Measurements from ENCODE around the gene OR8A1. TPM values are rescaled to one million over a fixed set of nuclear protein-coding genes. Genes with fewer than 3 reads are reported as not detected.

OR8A1 gene
- total RNA-seq, 1 experiment from 2014 or later, result not detected

DNA sequence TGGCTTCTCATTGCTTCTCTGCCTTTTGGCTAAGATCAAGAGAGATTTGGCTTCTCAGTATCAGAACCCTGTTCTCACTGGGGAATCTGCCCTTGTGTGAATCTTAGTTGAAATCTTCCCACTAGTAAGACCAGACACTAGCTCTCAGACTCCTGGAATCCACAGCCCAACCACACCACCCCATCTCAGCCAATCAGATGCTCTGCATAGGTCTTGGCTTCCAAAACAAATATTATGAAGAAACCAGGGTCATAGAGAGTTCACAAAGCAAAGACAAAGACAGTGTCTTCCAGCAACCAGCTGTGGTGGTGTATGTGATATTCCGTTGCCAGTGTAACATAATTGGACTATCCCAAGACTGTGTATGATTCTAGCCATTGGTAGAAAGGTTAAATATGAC lies 31.8 kb upstream of the OR8A1 start:
- BruUV-seq (replicated peaks), result no TSS peak
- Mint-ChIP-seq H3K9me3 (ENCODE audit: unreplicated experiment) (no peaks in the 10 kb centered on the region), H3K4me1 (ENCODE audit: low read depth, unreplicated experiment) (no peaks in the 10 kb centered on the region), H3K27ac (ENCODE audit: unreplicated experiment) (no peak overlapping the region), H3K4me3 (ENCODE audit: unreplicated experiment) (no peak overlapping the region), H3K36me3 (ENCODE audit: insufficient read depth, unreplicated experiment) (no peaks in the 10 kb centered on the region), H3K27me3 (ENCODE audit: insufficient read depth, unreplicated experiment) (peaks cover 26% of the 10 kb centered on the region)
- Histone ChIP-seq H3K36me3 (ENCODE audit: control insufficient read depth, insufficient read depth, low read length) (no peaks in the 10 kb centered on the region), H3K4me3 (ENCODE audit: low read depth, low read length) (no peak overlapping the region), H3K4me1 (no peaks in the 10 kb centered on the region), H3K27me3 (replicated peaks; ENCODE audit: control insufficient read depth, insufficient read depth, low read length) (no peaks in the 10 kb centered on the region), H3K9me3 (no peaks in the 10 kb centered on the region)
- ChIA-PET POLR2A (no interaction called here), CTCF (no interaction called here)
- no peak for DNase-seq
- TF ChIP-seq, protein P1, sequence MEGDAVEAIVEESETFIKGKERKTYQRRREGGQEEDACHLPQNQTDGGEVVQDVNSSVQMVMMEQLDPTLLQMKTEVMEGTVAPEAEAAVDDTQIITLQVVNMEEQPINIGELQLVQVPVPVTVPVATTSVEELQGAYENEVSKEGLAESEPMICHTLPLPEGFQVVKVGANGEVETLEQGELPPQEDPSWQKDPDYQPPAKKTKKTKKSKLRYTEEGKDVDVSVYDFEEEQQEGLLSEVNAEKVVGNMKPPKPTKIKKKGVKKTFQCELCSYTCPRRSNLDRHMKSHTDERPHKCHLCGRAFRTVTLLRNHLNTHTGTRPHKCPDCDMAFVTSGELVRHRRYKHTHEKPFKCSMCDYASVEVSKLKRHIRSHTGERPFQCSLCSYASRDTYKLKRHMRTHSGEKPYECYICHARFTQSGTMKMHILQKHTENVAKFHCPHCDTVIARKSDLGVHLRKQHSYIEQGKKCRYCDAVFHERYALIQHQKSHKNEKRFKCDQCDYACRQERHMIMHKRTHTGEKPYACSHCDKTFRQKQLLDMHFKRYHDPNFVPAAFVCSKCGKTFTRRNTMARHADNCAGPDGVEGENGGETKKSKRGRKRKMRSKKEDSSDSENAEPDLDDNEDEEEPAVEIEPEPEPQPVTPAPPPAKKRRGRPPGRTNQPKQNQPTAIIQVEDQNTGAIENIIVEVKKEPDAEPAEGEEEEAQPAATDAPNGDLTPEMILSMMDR (IDR thresholded peaks at IDR 0.05; ENCODE audit: insufficient read depth in 1 of 2, low read depth in 1 of 2, low read length in 1 of 2, severe bottlenecking in 1 of 2, unreplicated experiment in 1 of 2), result no peak
- intact Hi-C loops (cut with micrococcal nuclease; ENCODE audit: unreplicated experiment), result loop anchor here (2.0 kb wide), 1 partner anchor 49 kb away; no protein-coding TSS in a partner anchor

DNA sequence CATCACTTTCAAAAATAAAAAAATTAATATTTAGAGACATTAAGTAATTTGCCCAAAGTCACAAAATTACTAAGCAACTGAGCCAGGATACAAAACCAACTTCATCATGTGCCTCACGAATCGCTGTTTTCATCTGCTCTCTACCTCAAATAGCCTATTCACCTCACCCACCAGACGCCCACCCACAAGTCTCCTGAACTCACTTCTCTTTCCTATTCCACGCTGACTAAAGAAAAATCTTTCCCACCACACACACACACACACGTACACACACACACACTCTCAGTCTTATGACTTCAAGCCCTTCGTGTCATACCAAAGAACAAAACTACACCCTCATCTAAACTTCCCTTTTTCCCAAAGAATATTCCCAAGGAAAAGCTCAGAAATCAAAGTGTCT lies 28.6 kb upstream of the OR8A1 start:
- no peaks in the 10 kb centered on the region for H3K4me1 ChIP-seq
- H3K27me3 ChIP-seq (replicated peaks; ENCODE audit: control insufficient read depth, insufficient read depth, low read length), result no peaks in the 10 kb centered on the region
- POLR2A ChIA-PET, result no interaction called here
- CTCF ChIA-PET, result no interaction called here
- H3K27ac Mint-ChIP-seq (ENCODE audit: unreplicated experiment), result no peak overlapping the region
- no peaks in the 10 kb centered on the region for H3K4me1 Mint-ChIP-seq (ENCODE audit: low read depth, unreplicated experiment)
- H3K27me3 Mint-ChIP-seq (ENCODE audit: insufficient read depth, unreplicated experiment), result peaks cover 32% of the 10 kb centered on the region
- H3K4me3 ChIP-seq (ENCODE audit: low read depth, low read length), result no peak overlapping the region
- no TSS peak for BruUV-seq (replicated peaks)
- no peak overlapping the region for H3K4me3 Mint-ChIP-seq (ENCODE audit: unreplicated experiment)
- DNase-seq, result no peak
- no peaks in the 10 kb centered on the region for H3K36me3 Mint-ChIP-seq (ENCODE audit: insufficient read depth, unreplicated experiment)
- no peaks in the 10 kb centered on the region for H3K9me3 ChIP-seq
- TF ChIP-seq, protein P1 (IDR thresholded peaks at IDR 0.05; ENCODE audit: insufficient read depth in 1 of 2, low read depth in 1 of 2, low read length in 1 of 2, severe bottlenecking in 1 of 2, unreplicated experiment in 1 of 2), result no peak
- no peaks in the 10 kb centered on the region for H3K36me3 ChIP-seq (ENCODE audit: control insufficient read depth, insufficient read depth, low read length)
- intact Hi-C loops (cut with micrococcal nuclease; ENCODE audit: unreplicated experiment), result no loop called here
- H3K9me3 Mint-ChIP-seq (ENCODE audit: unreplicated experiment), result no peaks in the 10 kb centered on the region

DNA sequence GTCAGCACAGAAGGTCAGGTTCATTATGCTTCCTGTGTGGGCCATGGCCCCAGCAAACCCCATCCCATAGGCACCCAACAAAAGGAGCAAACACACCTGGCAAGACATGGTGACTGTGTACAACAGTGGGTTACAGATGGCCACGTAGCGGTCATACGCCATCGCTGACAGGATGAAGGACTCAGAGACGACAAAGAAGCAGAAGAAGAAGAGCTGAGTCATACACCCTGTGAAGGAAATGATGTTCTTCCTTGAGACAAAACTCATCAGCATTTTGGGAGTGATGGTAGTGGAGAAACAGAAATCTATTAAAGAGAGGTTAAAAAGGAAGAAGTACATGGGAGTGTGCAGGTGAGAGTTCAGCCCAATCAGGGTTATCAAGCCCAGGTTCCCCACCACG lies 26.7 kb upstream of the OR8A1 start:
- Mint-ChIP-seq H3K9me3 (ENCODE audit: unreplicated experiment) (no peaks in the 10 kb centered on the region), H3K4me3 (ENCODE audit: unreplicated experiment) (no peak overlapping the region), H3K36me3 (ENCODE audit: insufficient read depth, unreplicated experiment) (no peaks in the 10 kb centered on the region), H3K27ac (ENCODE audit: unreplicated experiment) (no peak overlapping the region), H3K4me1 (ENCODE audit: low read depth, unreplicated experiment) (no peaks in the 10 kb centered on the region), H3K27me3 (ENCODE audit: insufficient read depth, unreplicated experiment) (peaks cover 34% of the 10 kb centered on the region)
- no TSS peak for BruUV-seq (replicated peaks)
- Histone ChIP-seq H3K4me1 (no peaks in the 10 kb centered on the region), H3K4me3 (ENCODE audit: low read depth, low read length) (no peak overlapping the region), H3K27me3 (replicated peaks; ENCODE audit: control insufficient read depth, insufficient read depth, low read length) (no peaks in the 10 kb centered on the region), H3K9me3 (0 out of 2 replicates have a peak, but pooled peaks cover 5% of the 10 kb centered on the region), H3K36me3 (ENCODE audit: control insufficient read depth, insufficient read depth, low read length) (no peaks in the 10 kb centered on the region)
- TF ChIP-seq, protein P1 (IDR thresholded peaks at IDR 0.05; ENCODE audit: insufficient read depth in 1 of 2, low read depth in 1 of 2, low read length in 1 of 2, severe bottlenecking in 1 of 2, unreplicated experiment in 1 of 2), result no peak
- no peak for DNase-seq
- ChIA-PET CTCF (no interaction called here), POLR2A (no interaction called here)
- intact Hi-C loops (cut with micrococcal nuclease; ENCODE audit: unreplicated experiment), result no loop called here

Measured in Caco-2 (cell line).